HG03442 (cell line): ENCODE results near the gene ARMC6.
"Not testable (repeated sequence)": the region's sequence is repeated elsewhere in the genome, so short reads cannot be mapped to it uniquely, and the experiment has no call there.

Experiments used
- ATAC-seq: cut with Tn5 transposase; IDR thresholded peaks from one replicate; pipeline ENCODE4 v1.9.1; 2021; ENCODE audit warnings: mild to moderate bottlenecking, moderate library complexity; ENCODE audit not compliant: unreplicated experiment

ARMC6 gene

GRCh38 chr19:19022380-19022961, 10.9 kb upstream of the ARMC6 start:
- ATAC-seq, result no peak

GRCh38 chr19:19023376-19023775, 10.0 kb upstream of the ARMC6 start:
- not testable (repeated sequence) for ATAC-seq

GRCh38 chr19:19025861-19026260, 7.5 kb upstream of the ARMC6 start:
- no peak for ATAC-seq

- ATAC-seq, result no peak
Observed at GRCh38 chr19:19026299-19026971, 7.0 kb upstream of the ARMC6 start.

- ATAC-seq, result no peak
Observed at GRCh38 chr19:19027228-19027627, 6.2 kb upstream of the ARMC6 start.

- ATAC-seq, result no peak
Observed at GRCh38 chr19:19028526-19028925, 4.9 kb upstream of the ARMC6 start.

- ATAC-seq, result no peak
Observed at GRCh38 chr19:19031891-19032290, 1.5 kb upstream of the ARMC6 start.

- no peak for ATAC-seq
Observed at GRCh38 chr19:19032420-19033175, 805 bp upstream of the ARMC6 start.

GRCh38 chr19:19033176-19033425, 302 bp upstream of the ARMC6 start:
- no peak for ATAC-seq

- ATAC-seq, result peak; percentile 36
Observed at GRCh38 chr19:19034204-19034624, 811 bp downstream of the ARMC6 start.

GRCh38 chr19:19039901-19040300, 6.5 kb downstream of the ARMC6 start:
- no peak for ATAC-seq

GRCh38 chr19:19040417-19040816, 7.0 kb downstream of the ARMC6 start:
- no peak for ATAC-seq

- no peak for ATAC-seq
Observed at GRCh38 chr19:19042732-19043280, 9.4 kb downstream of the ARMC6 start.

- ATAC-seq, result no peak
Observed at GRCh38 chr19:19043481-19043880, 10.1 kb downstream of the ARMC6 start.

- no peak for ATAC-seq
Observed at GRCh38 chr19:19043881-19044280, 10.5 kb downstream of the ARMC6 start.

- no peak for ATAC-seq
Observed at GRCh38 chr19:19049406-19049805, 16.0 kb downstream of the ARMC6 start.

GRCh38 chr19:19050104-19050503, 16.7 kb downstream of the ARMC6 start:
- no peak for ATAC-seq

- no peak for ATAC-seq
Observed at GRCh38 chr19:19050731-19051130, 17.3 kb downstream of the ARMC6 start.

GRCh38 chr19:19051478-19052213, 18.2 kb downstream of the ARMC6 start:
- no peak for ATAC-seq

GRCh38 chr19:19052921-19053320, 19.5 kb downstream of the ARMC6 start:
- ATAC-seq, result no peak

GRCh38 chr19:19053508-19054314, 20.3 kb downstream of the ARMC6 start:
- ATAC-seq, result no peak
